GM18868 (cell line): ENCODE measurements around the gene RASL10B.
"Not testable (repeated sequence)": the region's sequence is repeated elsewhere in the genome, so short reads cannot be mapped to it uniquely, and the experiment has no call there.

Experiments
- ATAC-seq: cut with Tn5 transposase; IDR thresholded peaks from one replicate; pipeline ENCODE4 v1.9.1; 2021; ENCODE audit warnings: mild to moderate bottlenecking, moderate library complexity; ENCODE audit not compliant: unreplicated experiment

Gene RASL10B

DNA sequence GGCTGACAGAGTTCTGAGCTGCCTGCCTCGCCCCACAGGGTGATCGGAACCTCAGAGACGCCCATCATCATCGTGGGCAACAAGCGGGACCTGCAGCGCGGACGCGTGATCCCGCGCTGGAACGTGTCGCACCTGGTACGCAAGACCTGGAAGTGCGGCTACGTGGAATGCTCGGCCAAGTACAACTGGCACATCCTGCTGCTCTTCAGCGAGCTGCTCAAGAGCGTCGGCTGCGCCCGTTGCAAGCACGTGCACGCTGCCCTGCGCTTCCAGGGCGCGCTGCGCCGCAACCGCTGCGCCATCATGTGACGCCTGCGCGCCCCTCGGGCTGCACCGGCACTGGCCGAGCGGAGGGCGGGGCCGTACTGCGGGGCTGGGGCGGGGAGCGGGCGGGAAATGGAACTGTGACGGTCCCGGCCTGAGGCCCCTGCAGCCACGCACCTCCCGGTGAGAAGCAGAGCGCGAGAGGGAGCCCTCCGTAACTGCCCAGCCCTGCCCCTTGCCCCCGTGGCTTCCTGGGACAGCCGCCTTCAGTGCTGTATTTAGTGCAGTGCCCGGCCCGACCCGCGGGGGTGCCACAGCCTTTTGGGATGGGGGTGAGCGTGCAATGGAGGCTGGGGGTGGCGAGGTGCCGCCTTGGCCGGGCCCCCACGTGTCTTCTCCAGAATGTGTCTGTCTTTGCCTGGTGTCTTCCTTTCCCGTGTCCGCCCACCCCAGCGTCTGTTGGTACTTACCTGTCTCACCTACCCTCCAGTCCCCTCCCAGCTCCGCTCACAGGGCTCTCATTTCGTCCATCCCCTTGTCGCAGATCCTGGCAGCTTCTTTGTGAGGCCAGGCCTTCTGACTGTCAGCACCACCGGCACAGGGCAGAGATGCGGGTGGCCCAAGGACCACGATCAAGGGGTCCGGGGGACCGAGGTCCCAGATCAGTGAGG lies 9.8 kb downstream of the RASL10B start:
- no peak for ATAC-seq

- ATAC-seq = no peak
These were observed 11.1 kb downstream of the RASL10B start for GRCh38 chr17:35742496-35742895.

DNA sequence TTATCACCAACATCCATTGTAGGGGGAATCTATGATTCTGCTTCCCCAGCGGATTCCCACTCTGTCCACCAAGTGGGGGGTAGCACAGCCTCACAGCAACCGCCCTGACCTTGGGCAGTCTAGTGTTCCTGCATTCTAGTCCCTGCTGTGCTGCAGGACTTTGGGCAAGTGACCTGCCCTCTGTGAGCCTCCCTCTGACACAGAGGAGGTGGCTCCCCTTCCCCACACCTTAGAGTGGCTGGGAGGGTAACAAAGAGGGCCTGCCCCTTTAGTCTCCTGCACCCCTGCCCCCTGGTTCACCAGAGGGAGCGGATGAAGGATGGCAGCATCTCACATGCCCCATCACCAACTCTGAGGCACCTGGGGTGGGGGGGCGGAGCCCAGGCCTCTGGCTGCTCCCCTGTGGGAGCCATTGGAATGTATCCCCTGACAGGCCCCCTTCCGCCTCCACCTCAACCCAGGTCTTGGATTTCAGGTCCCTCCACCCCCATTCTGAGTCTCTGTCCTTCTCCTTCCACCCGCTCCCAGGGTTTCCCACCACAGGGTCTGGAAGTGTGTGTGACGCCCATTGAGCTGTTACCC lies 11.5 kb downstream of the RASL10B start:
- no peak for ATAC-seq

DNA sequence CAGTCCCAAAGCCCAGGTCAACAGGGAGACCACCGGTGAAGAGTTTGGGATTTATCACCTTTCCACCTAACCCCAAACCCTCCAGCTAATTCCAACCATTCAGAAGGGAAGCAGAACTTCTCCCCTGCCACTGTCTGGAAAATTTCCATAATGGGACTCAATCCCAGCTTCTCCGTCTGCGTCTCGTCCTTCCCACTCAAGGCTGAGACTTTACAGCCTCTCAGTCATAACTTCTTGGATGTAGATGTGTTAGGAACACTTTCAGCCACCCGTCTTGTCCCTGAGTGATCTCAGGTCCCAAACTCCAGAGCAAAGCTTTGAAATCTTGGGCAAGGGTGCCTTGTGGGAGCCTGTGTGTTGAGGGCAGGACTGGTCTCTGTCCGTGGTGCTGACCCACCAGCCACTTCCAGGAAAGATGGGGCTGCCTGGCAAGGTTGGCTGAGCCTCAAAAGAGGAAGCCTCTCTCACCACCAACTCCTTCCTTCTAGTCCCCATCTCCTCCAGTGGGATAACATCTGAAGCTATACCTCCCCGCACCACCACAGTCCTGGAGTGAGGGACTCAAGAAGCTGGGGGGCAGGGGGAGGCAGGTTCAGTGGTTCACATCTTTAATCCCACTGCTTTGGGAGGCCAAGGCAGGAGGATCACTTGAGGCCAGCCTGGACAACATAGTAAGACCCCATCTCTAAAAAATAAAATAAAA lies 12.3 kb downstream of the RASL10B start:
- ATAC-seq = no peak

DNA sequence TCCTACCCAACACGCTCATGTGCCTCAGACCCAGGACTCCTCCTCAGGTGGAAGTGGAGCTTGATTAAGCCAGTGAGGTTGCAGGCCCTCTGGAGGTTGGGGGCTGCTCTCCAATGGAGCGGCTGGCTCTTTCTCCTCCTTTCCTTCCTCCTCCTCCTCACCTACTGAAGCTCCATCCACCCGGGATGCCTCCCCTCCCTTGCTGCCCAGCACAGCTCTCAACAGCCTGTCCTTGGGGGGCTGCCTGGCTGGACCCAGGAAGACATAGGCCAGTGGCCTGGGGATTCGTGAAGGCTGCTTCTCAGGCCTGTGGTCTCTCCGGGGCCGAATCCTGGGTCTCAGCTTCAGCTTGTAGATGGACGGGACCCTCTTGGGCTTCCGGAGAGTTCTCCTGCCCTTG lies 13.4 kb downstream of the RASL10B start:
- no peak for ATAC-seq

- no peak for ATAC-seq
These were observed 13.8 kb downstream of the RASL10B start for GRCh38 chr17:35745246-35745645.

- ATAC-seq = no peak
These were observed 14.4 kb downstream of the RASL10B start for GRCh38 chr17:35745749-35746320.

DNA sequence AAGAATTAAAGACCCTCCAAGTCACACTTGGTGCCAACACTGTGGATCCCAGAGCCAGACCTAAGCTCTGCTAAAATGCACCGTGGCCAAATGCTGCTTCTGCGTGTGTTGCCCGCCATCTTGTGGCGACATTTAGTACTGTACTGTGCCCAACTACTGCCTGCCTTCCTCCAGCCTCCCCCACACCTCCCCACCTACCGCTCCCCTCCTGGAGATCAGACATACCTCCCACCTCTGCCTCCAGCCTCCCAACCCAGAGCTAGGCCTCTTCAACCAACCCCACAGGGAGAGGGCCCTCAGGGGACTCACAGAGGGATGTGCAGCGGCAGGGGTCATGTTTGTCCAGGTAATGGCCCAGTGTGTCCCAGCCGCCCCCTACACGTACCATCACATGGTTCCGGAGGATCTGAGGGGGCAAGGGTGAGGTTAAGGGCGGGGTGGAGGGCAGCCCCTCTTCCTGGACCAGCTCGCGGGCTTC lies 16.1 kb downstream of the RASL10B start:
- ATAC-seq = no peak

GRCh38 chr17:35748341-35748841 lies 17.0 kb downstream of the RASL10B start:
- no peak for ATAC-seq

DNA sequence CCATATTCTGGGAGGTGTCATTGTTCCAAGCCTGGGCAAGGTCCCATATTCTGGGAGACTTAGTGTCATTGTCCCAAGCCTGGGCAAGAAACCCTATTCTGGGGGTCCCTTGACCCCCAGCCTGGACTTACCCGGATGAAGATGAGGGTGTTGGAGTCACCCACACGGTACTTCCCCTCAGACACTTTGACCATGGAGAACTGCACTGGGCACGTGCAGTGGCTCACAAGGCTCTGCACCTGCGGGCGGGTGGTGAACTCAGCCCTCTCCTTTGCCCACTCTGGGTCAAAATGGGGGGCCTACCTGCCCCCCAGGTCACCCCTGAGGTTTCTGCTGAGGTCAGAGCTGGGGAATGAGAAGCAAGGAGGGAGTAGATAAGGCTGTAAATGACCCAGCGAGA lies 17.5 kb downstream of the RASL10B start:
- no peak for ATAC-seq

- ATAC-seq = no peak
These were observed 18.3 kb downstream of the RASL10B start for GRCh38 chr17:35749560-35750412.

DNA sequence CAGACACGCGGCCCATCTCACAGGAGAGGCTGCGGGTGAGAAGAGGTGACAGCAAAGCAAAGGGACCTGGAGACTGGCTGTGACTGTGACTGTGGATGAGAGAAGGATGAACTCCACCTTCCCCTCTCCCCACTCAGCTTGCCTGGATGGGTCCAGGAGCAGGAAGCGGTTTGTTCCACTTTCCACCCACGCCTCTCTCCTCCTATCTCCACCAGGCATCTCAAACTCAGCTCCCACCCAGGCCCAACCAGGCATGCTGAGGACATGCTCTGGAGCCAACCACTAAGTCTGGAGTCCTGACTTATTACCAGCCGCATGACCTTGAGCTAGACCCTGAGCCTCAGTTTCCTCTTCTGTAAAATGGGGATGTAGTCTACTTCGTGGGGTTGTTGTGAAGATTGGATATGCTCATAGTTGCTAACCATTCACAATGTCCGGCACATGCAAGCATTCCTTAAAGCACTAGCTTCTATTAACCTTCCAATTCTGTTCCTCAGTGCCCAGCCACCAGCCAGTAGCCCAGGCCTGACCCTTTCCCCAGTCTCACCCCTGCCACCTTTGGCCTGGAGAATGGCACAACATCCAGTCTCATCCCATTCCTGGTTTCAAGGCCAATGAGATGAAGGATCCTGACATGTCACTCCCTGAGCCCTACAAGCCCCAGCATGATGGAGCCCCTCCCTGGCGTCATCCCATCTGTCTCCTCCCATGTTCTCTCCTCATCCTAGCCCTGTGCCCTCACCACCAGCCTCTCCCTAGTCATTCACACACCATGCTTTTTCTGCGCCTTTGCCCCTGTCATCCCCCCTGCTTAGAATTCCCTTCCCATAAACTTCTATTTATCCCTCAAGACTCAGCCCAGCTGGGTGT lies 19.3 kb downstream of the RASL10B start:
- ATAC-seq = no peak

DNA sequence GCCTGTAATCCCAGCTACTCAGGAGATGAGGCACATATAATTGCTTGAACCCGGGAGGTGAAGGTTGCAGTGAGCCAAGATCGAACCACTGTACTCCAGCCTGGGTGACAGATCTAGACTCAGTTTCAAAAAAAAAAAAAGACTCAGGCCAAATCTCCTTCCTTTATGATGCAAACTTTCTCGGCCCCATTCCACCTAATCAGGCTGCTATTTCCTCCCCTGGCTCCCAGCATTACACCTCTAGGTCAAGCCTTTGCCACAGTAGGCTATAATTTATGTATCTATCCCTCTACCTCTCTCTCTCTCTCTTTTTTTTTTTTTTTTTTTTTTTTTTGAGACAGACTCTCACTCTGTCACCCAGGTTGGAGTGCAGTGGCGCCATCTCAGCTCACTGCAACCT lies 20.1 kb downstream of the RASL10B start:
- not testable (repeated sequence) for ATAC-seq

GRCh38 chr17:35752471-35752870 lies 21.0 kb downstream of the RASL10B start:
- no peak for ATAC-seq

DNA sequence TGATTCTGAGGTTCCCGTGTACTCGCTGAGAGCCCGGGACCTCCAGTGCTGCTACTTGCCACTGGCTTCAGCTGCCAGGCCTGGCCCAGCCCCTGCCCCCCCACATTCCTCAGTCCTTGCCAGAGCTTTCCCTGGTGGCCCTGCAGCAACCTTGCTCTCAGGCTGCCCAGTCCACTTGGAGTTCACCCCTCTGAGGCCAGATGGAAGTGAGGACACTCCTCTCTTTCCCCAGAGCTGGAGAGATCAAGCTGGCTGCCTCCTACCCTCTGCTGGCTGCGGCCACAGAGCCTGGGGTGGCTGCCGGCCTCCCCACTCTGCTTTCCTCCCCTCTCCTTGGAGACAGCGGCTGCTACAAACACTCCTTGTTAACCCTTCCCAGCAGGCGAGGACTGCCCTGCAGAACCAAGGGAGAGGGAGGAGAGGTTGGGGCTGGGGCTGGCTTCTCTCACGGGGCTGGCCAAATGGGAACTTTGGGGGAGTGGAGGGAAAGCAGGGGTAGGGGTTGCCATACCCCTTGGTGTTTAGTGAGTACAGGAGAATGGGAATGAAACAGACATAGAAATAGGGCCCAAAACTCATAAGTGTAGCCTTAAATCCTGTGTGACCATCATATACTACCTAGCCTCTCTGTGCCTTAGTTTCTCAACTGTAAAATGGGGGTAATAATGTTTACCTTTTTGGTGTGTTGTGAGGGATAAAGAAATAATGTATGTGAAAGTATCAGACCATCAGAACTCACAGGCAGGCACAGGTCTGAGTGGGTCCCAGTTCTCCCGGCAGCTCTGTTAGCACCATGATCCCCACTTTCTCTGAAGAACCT lies 21.7 kb downstream of the RASL10B start, which contains the start of gene GAS2L2:
Gene GAS2L2, minus strand, starts transcription at position 295 of the 820 bp plus-strand sequence. CDS start 389 bp downstream, outside the sequence.
- no peak for ATAC-seq

GRCh38 chr17:35757243-35757642 lies 25.8 kb downstream of the RASL10B start:
- no peak for ATAC-seq

GRCh38 chr17:35760587-35760986 lies 29.1 kb downstream of the RASL10B start, which contains the start of gene C17orf50:
Gene C17orf50, plus strand, starts transcription at chr17:35760887. Its CDS starts 55 bp downstream, at chr17:35760942.
- no peak for ATAC-seq

GRCh38 chr17:35761601-35762000 lies 30.2 kb downstream of the RASL10B start:
- no peak for ATAC-seq
